ENCODE results near the gene TTR. TPM values are rescaled to one million over a fixed set of nuclear protein-coding genes. Genes with fewer than 3 reads are reported as not detected.
A peak's percentile ranks its signal among the peaks of the same experiment; 100 is the strongest.

The TTR gene
- total and polyA plus RNA-seq, 2 of the 13 experiments (the other 11 are each of a cell fraction or from before 2014, with no cell fraction given) = 91.3 to 496 TPM

GRCh38 chr18:31590570-31590969, 1.1 kb upstream of the TTR start:
- FAIRE-seq = peak; percentile 12

More at GRCh38 chr18:31590570-31590969, 1.1 kb upstream of the TTR start:
- peaks cover 2 to 18% of the 10 kb centered on the region in 2 experiments; a peak in 2 of 5 replicates for H3K36me3 ChIP-seq (replicated peaks in 1 of 2; ENCODE audit: control insufficient read depth in 1 of 2, insufficient read depth in 2 of 2, low read length in 2 of 2)
- in situ Hi-C loops (cut with HindIII; ENCODE audit: extremely low pct_ligation_motif_present, low pct_unique_long_range_greater_than_20kb) = no loop called here
- 0 out of 2 replicates have a peak overlapping the region, but pooled peaks have one; percentile 77 for H3K4me2 ChIP-seq (ENCODE audit: low read depth, low read length)
- no peak overlapping the region; a peak in 1 of 6 replicates for H3K4me3 ChIP-seq (replicated peaks in 1 of 3; ENCODE audit: insufficient read depth in 1 of 3, low read depth in 2 of 3, low read length in 3 of 3)
- no peaks in the 10 kb centered on the region for H3K27me3 ChIP-seq (ENCODE audit: control insufficient read depth in 1 of 2, insufficient read depth in 2 of 2, low read length in 2 of 2)
- no peak for ATAC-seq
- H3K9ac ChIP-seq (ENCODE audit: insufficient read depth, low read depth, low read length) = no peak overlapping the region
- no peaks in the 10 kb centered on the region for H4K20me1 ChIP-seq (ENCODE audit: insufficient read depth, low read length)
- H3K79me2 ChIP-seq (ENCODE audit: insufficient read depth, low read length) = peaks cover 7% of the 10 kb centered on the region
- intact Hi-C loops (cut with micrococcal nuclease; ENCODE audit: unreplicated experiment) = loop anchor here (5.0 to 10.0 kb wide), 2 partner anchors 33 to 94 kb away; partner anchors contain the start of gene B4GALT6
- no peak overlapping the region for H3K27ac ChIP-seq (ENCODE audit: extremely low read length, insufficient read depth, low read length)
- POLR2A ChIA-PET = interaction anchor here (0.7 to 2.2 kb wide), 8 partner anchors 16 to 353 kb away, joined by 3 to 19 read pairs (median 6); partner anchors contain the start of gene TRAPPC8
- DNase-seq (ENCODE audit: low spot score) = no peak
- no TSS peak for BruUV-seq (replicated peaks)
- peaks cover 99% of the 10 kb centered on the region for H3K4me1 ChIP-seq (ENCODE audit: insufficient read depth, low read length)
- no peak overlapping the region for H2AFZ ChIP-seq (ENCODE audit: low read length)
- 87% methylated on average over 8 of the region's 8 CpGs for WGBS (ENCODE audit: low lambda C conversion rate)
- no peaks in the 10 kb centered on the region for H3K9me3 ChIP-seq (ENCODE audit: low read length)
- CTCF ChIA-PET (ENCODE audit: low intra/inter-chr PET ratio, low total read pairs) = no interaction called here
- TF ChIP-seq AGO1 (IDR thresholded peaks at IDR 0.05; ENCODE audit: low read depth, low read length, poor library complexity, severe bottlenecking) (no peak), ZNF407 (CRISPR knock-in tag; IDR thresholded peaks at IDR 0.05; ENCODE audit: not compliant biosample characterization) (no peak), MLLT10 (CRISPR knock-in tag; IDR thresholded peaks at IDR 0.05) (no peak), ZNF597 (CRISPR knock-in tag; IDR thresholded peaks at IDR 0.05) (no peak), EP300 (IDR thresholded peaks at IDR 0.05; ENCODE audit: low read depth in 2 of 2, low read length in 2 of 2) (no peak), EP300 (CRISPR knock-in tag; IDR thresholded peaks at IDR 0.05; ENCODE audit: borderline replicate concordance) (no peak), SP1 (IDR thresholded peaks at IDR 0.05) (no peak), SP1 (CRISPR knock-in tag; IDR thresholded peaks at IDR 0.05) (no peak)

Data from HepG2 (cell line).